HCT116 (cell line): ENCODE data around the gene ORC2. TPM values are rescaled to one million over a fixed set of nuclear protein-coding genes. Genes with fewer than 3 reads are reported as not detected.
A peak's percentile ranks its signal among the peaks of the same experiment; 100 is the strongest.

ENCODE experiments used
- ATAC-seq: fragments of 200-7000 bp; cut with Tn5 transposase; 2 replicates; pipeline ENCODE4 v1.9.1; 2020; ENCODE audit warnings: mild to moderate bottlenecking, moderate library complexity
- BruUV-seq: library from RNA; stranded (reverse); fragments of 400-500 nt; replicated peaks from 2 replicates; lab custom pipeline; 2021; lab: Mats Ljungman, UMichigan
- CTCF ChIA-PET: fragments of 300-600 bp; sonication (Branson Sonifier 250); formaldehyde crosslinking; loops from one replicate; lab custom pipeline; 2021; ENCODE audit warnings: antibody characterized with exemption; lab: Charles Lee
- POLR2A ChIA-PET: fragments of 300-600, 350-600 bp; sonication (Branson Sonifier 250); formaldehyde crosslinking; loops from one replicate; lab custom pipeline; 2021; ENCODE audit warnings: antibody characterized with exemption; lab: Charles Lee
- RAD21 ChIA-PET, 2 experiments: fragments of 300-600 bp; sonication (Branson Sonifier 250); formaldehyde crosslinking; loops; one replicate each; lab custom pipeline; 2023; ENCODE audit warnings: low total read pairs in 2 of 2; ENCODE audit not compliant: uncharacterized antibody in 2 of 2, unreplicated experiment in 2 of 2, low non-redundant PET in 1 of 2; lab: Charles Lee
- DNase-seq: peaks from one replicate; pipeline ENCODE4 v3.0.0-alpha.2; 2010; ENCODE audit warnings: low read depth, low spot score
- H2AFZ ChIP-seq: fragments of 200-600 bp; shearing (Covaris generic), sonication (generic); 2 replicates; pipeline ENCODE4 v1.6.1; 2017; ENCODE audit warnings: low read depth, mixed run types, mixed read lengths, antibody characterized with exemption, low read length; ENCODE audit not compliant: poor library complexity, severe bottlenecking
- H3K27ac ChIP-seq: 2 replicates; pipeline ENCODE4 v1.5.1; 2012; ENCODE audit warnings: low read depth, low read length
- H3K27me3 ChIP-seq: fragments of 200-600 bp; sonication (generic); 2 replicates; pipeline ENCODE4 v1.6.1; 2016; ENCODE audit warnings: mixed run types, low read length, mixed read lengths; ENCODE audit not compliant: insufficient read depth
- H3K36me3 ChIP-seq, 2 experiments: fragments of 200-500 bp in 1 of 2; fragments of 200-600 bp in 1 of 2; sonication (Bioruptor generic) in 1 of 2; sonication (generic) in 1 of 2; 2 replicates each; pipeline versions ENCODE4 v1.5.1 to v1.6.1; 2014 to 2016; ENCODE audit warnings: low read length in 2 of 2, inconsistent platforms in 1 of 2, mixed read lengths in 1 of 2, mixed run types in 1 of 2; ENCODE audit not compliant: insufficient read depth in 2 of 2, control insufficient read depth in 1 of 2
- H3K4me1 ChIP-seq, 2 experiments: fragments of 200-600 bp in 1 of 2; sonication (generic) in 1 of 2; 2 replicates each; pipeline versions ENCODE4 v1.5.1 to v1.6.1; 2012 to 2017; ENCODE audit warnings: low read length in 2 of 2, inconsistent platforms in 1 of 2, mild to moderate bottlenecking in 1 of 2, mixed read lengths in 1 of 2, mixed run types in 1 of 2, moderate library complexity in 1 of 2; ENCODE audit not compliant: insufficient read depth in 2 of 2, control insufficient read depth in 1 of 2
- H3K4me2 ChIP-seq: fragments of 200-600 bp; sonication (generic); 2 replicates; pipeline ENCODE4 v1.6.1; 2017; ENCODE audit warnings: mixed run types, low read length, mixed read lengths
- H3K4me3 ChIP-seq, 2 experiments: fragments of 200-600 bp in 1 of 2; sonication (generic) in 1 of 2; replicated peaks in 1 of 2; 2 replicates each; pipeline ENCODE4 v1.5.1; 2011 to 2016; ENCODE audit warnings: low read length in 2 of 2, control low read depth in 1 of 2, low read depth in 1 of 2, mild to moderate bottlenecking in 1 of 2, mixed read lengths in 1 of 2, mixed run types in 1 of 2
- H3K79me2 ChIP-seq: fragments of 200-600 bp; sonication (generic); 2 replicates; pipeline ENCODE4 v1.6.1; 2017; ENCODE audit warnings: mild to moderate bottlenecking, mixed run types, low read length, moderate library complexity, mixed read lengths; ENCODE audit not compliant: insufficient read depth
- H3K9ac ChIP-seq: fragments of 200-600 bp; sonication (generic); 2 replicates; pipeline ENCODE4 v1.6.1; 2016; ENCODE audit warnings: low read length, mixed read lengths
- H3K9me2 ChIP-seq: fragments of 200-600 bp; sonication (generic), shearing (Covaris generic); 2 replicates; pipeline ENCODE4 v1.6.1; 2017; ENCODE audit warnings: mixed run types, mild to moderate bottlenecking, moderate library complexity; ENCODE audit not compliant: insufficient read depth
- H3K9me3 ChIP-seq, 2 experiments: fragments of 200-500 bp in 1 of 2; fragments of 200-600 bp in 1 of 2; sonication (Bioruptor generic) in 1 of 2; sonication (generic) in 1 of 2; 2 replicates each; pipeline ENCODE4 v1.6.1; 2014 to 2017; ENCODE audit warnings: low read length in 2 of 2, mixed read lengths in 2 of 2, inconsistent platforms in 1 of 2, low read depth in 1 of 2, mild to moderate bottlenecking in 1 of 2, mixed run types in 1 of 2, moderate library complexity in 1 of 2; ENCODE audit not compliant: control insufficient read depth in 1 of 2, insufficient read depth in 1 of 2
- H4K20me1 ChIP-seq: fragments of 200-600 bp; sonication (generic), shearing (Covaris generic); 2 replicates; pipeline ENCODE4 v1.6.1; 2017; ENCODE audit warnings: mixed run types, mild to moderate bottlenecking, moderate library complexity; ENCODE audit not compliant: insufficient read depth
- CBX3 ChIP-seq: IDR thresholded peaks from 2 replicates; pipeline ENCODE4 v1.6.1; 2012; ENCODE audit warnings: low read depth
- CEBPB ChIP-seq: IDR thresholded peaks from 2 replicates; pipeline ENCODE4 v1.6.1; 2012; ENCODE audit warnings: low read depth
- EGR1 ChIP-seq: IDR thresholded peaks from 2 replicates; pipeline ENCODE4 v1.6.1; 2012; ENCODE audit warnings: low read depth
- EZH2phosphoT487 ChIP-seq: fragments of 200-600 bp; IDR thresholded peaks from 2 replicates; pipeline ENCODE4 v1.6.1; 2018; ENCODE audit warnings: antibody characterized with exemption, borderline replicate concordance
- FOSL1 ChIP-seq: IDR thresholded peaks from 2 replicates; pipeline ENCODE4 v1.6.1; 2012; ENCODE audit warnings: low read depth
- JUND ChIP-seq: IDR thresholded peaks from 2 replicates; pipeline ENCODE4 v1.6.1; 2012
- RAD21 ChIP-seq: IDR thresholded peaks from 2 replicates; pipeline ENCODE4 v1.6.1; 2012; ENCODE audit warnings: low read depth, mild to moderate bottlenecking
- SIN3A ChIP-seq: IDR thresholded peaks from 2 replicates; pipeline ENCODE4 v1.6.1; 2012; ENCODE audit warnings: low read depth
- SP1 ChIP-seq: IDR thresholded peaks from 2 replicates; pipeline ENCODE4 v1.6.1; 2012; ENCODE audit warnings: low read depth
- SRF ChIP-seq: IDR thresholded peaks from 2 replicates; pipeline ENCODE4 v1.6.1; 2012; ENCODE audit warnings: low read depth
- TCF7L2 ChIP-seq: IDR thresholded peaks from 2 replicates; pipeline ENCODE4 v1.7.0; 2011; ENCODE audit warnings: borderline replicate concordance, inconsistent platforms; ENCODE audit not compliant: insufficient read depth, insufficient read length; ENCODE audit errors: extremely low read depth
- intact Hi-C: fragments of 100-400 bp; cut with micrococcal nuclease; formaldehyde crosslinking; loops from 2 replicates; pipeline ENCODE4 v1.10.0; 2022
- total RNA-seq: library from RNA; stranded (reverse); gene quantifications from one replicate; pipeline ENCODE4 v1.2.1, GENCODE V29; 2021; ENCODE audit not compliant: unreplicated experiment
- TF ChIP-seq, protein P1 (sequence below): IDR thresholded peaks from 2 replicates; pipeline ENCODE4 v1.6.1; 2012
- TF ChIP-seq, protein P2 (sequence below): IDR thresholded peaks from 2 replicates; pipeline ENCODE4 v1.6.1; 2011; ENCODE audit warnings: mild to moderate bottlenecking, low read length, moderate library complexity; ENCODE audit not compliant: insufficient replicate concordance; ENCODE audit errors: extremely low read depth
- TF ChIP-seq, protein P3 (sequence below), 3 experiments: fragments of 200-600 bp in 1 of 3; sonication (generic) in 1 of 3; IDR thresholded peaks in 2 of 3; conservative IDR thresholded peaks in 1 of 3; 2 replicates each; pipeline ENCODE4 v1.5.1; 2012 to 2017; ENCODE audit warnings: low read depth in 2 of 3, low read length in 2 of 3, antibody characterized with exemption in 1 of 3, borderline replicate concordance in 1 of 3, control low read depth in 1 of 3, mild to moderate bottlenecking in 1 of 3, mixed read lengths in 1 of 3, mixed run types in 1 of 3, moderate library complexity in 1 of 3; ENCODE audit not compliant: insufficient read depth in 1 of 3
- TF ChIP-seq, protein P4 (sequence below): IDR thresholded peaks from 2 replicates; pipeline ENCODE4 v1.6.1; 2012

ORC2 gene
- total RNA-seq, 1 experiment from 2014 or later, result 51.9 TPM

DNA sequence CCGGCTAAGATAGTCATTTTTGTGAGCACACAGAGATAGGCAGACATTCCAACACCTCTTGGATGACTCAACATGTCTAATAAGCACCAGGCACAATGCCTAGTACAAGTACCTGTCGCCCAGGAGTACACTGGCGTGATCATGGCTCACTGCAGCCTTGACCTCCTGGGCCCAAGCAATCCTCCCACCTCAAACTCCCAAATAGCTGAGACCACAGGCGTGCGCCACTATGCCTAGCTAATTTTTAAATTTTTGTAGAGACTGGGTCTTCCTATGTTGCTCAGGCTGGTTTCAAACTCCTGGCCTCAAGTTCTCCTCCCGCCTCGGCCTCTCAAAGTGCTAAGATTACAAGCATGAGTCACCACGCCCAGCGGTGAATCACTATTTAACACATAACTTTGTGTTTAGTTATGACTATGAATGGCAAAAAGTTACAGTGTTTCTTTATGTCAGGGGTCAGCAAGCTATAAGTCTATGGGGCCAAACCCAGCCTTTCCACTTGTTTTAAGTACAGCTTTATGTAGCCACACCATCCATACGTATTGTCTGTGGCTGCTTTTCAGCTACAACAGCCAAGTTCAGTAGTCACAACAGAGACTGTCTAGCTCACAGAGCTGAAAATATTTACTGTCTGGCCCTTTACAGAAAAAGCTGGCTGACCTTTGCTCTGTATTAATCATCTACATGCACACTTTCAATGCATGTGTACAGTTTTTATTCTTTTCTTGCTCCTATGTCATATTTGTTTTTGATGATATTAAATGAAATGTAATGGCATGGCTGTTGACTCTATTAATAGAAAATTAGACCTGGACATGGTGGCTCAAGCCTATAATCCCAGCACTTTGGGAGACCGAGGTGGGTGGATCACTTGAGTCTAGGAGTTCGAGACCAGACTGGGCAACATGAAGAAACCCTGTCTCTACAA is 18.7 kb downstream of the ORC2 start:
- ATAC-seq (peak; percentile 86), DNase-seq (peak; percentile 95)
- Histone ChIP-seq H3K9me3 (no peaks in the 10 kb centered on the region), H3K4me1 (peaks cover 25 to 35% of the 10 kb centered on the region in 2 experiments), H2AFZ (no peak overlapping the region), H3K9ac (peak overlapping the region; percentile 47), H3K4me3 (peak overlapping the region in 1 of 2 experiments; percentile 43; a peak in 2 of 4 replicates), H3K36me3 (peaks cover 30 to 33% of the 10 kb centered on the region in 2 experiments; a peak in 3 of 4 replicates), H3K9me2 (no peaks in the 10 kb centered on the region), H3K27me3 (no peaks in the 10 kb centered on the region), H3K79me2 (0 out of 2 replicates have a peak, but pooled peaks cover 3% of the 10 kb centered on the region), H3K4me2 (peak overlapping the region; percentile 80), H3K27ac (peak overlapping the region; percentile 77), H4K20me1 (no peaks in the 10 kb centered on the region; the same call in 1 of the 2 replicates)
- ChIA-PET POLR2A (interaction anchor here (0.9 to 1.4 kb wide), 3 partner anchors 11 to 30 kb away, joined by 3 to 12 read pairs (median 4); partner anchors contain the start of gene ORC2), RAD21 (interaction anchor here in 1 of 2 experiments (0.8 kb wide), 1 partner anchor 124 kb away, joined by 3 read pairs; no protein-coding TSS in a partner anchor), CTCF (interaction anchor here (0.9 to 1.6 kb wide), 4 partner anchors 19 to 288 kb away, joined by 3 to 5 read pairs (median 4); partner anchors contain the start of gene ORC2)
- no TSS peak for BruUV-seq
- intact Hi-C loops, result loop anchor here (1.0 to 10.0 kb wide), 2 partner anchors 125 to 210 kb away; no protein-coding TSS in a partner anchor
- TF ChIP-seq RAD21, result 0 out of 2 replicates have a peak, but pooled peaks have one; percentile 0
- peak; percentile 98 for TF ChIP-seq FOSL1
- peak; percentile 89 for TF ChIP-seq CBX3
- TF ChIP-seq, protein P1, sequence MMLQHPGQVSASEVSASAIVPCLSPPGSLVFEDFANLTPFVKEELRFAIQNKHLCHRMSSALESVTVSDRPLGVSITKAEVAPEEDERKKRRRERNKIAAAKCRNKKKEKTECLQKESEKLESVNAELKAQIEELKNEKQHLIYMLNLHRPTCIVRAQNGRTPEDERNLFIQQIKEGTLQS, result peak; percentile 64; the same call in 1 of the 2 replicates
- TF ChIP-seq CEBPB, result peak; percentile 66
- TF ChIP-seq SIN3A, result peak; percentile 57; the same call in 1 of the 2 replicates
- TF ChIP-seq SP1, result peak; percentile 88
- TF ChIP-seq SRF, result peak; percentile 90
- no peak for TF ChIP-seq EZH2phosphoT487
- TF ChIP-seq, protein P2, sequence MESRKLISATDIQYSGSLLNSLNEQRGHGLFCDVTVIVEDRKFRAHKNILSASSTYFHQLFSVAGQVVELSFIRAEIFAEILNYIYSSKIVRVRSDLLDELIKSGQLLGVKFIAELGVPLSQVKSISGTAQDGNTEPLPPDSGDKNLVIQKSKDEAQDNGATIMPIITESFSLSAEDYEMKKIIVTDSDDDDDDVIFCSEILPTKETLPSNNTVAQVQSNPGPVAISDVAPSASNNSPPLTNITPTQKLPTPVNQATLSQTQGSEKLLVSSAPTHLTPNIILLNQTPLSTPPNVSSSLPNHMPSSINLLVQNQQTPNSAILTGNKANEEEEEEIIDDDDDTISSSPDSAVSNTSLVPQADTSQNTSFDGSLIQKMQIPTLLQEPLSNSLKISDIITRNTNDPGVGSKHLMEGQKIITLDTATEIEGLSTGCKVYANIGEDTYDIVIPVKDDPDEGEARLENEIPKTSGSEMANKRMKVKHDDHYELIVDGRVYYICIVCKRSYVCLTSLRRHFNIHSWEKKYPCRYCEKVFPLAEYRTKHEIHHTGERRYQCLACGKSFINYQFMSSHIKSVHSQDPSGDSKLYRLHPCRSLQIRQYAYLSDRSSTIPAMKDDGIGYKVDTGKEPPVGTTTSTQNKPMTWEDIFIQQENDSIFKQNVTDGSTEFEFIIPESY, result peak; percentile 19
- TF ChIP-seq, protein P3, sequence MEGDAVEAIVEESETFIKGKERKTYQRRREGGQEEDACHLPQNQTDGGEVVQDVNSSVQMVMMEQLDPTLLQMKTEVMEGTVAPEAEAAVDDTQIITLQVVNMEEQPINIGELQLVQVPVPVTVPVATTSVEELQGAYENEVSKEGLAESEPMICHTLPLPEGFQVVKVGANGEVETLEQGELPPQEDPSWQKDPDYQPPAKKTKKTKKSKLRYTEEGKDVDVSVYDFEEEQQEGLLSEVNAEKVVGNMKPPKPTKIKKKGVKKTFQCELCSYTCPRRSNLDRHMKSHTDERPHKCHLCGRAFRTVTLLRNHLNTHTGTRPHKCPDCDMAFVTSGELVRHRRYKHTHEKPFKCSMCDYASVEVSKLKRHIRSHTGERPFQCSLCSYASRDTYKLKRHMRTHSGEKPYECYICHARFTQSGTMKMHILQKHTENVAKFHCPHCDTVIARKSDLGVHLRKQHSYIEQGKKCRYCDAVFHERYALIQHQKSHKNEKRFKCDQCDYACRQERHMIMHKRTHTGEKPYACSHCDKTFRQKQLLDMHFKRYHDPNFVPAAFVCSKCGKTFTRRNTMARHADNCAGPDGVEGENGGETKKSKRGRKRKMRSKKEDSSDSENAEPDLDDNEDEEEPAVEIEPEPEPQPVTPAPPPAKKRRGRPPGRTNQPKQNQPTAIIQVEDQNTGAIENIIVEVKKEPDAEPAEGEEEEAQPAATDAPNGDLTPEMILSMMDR (IDR thresholded peaks at IDR 0.05 in 2 of 3, conservative IDR thresholded peaks at IDR 0.05 in 1 of 3; ENCODE audit: borderline replicate concordance in 1 of 3, insufficient read depth in 1 of 3, low read depth in 2 of 3, low read length in 2 of 3), result no peak
- TF ChIP-seq EGR1, result no peak
- peak; percentile 63 for TF ChIP-seq TCF7L2
- TF ChIP-seq JUND, result peak; percentile 98
- TF ChIP-seq, protein P4, sequence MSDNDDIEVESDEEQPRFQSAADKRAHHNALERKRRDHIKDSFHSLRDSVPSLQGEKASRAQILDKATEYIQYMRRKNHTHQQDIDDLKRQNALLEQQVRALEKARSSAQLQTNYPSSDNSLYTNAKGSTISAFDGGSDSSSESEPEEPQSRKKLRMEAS, result peak; percentile 72
